Panc1 (cell line): Measurements from ENCODE around the gene LINGO1.

Experiments
- CTCF ChIP-seq: fragments of 450-650 bp; IDR thresholded peaks from 2 replicates; pipeline ENCODE4 v1.5.1; 2017; ENCODE audit warnings: mild to moderate bottlenecking
- POLR2AphosphoS5 ChIP-seq: IDR thresholded peaks from 2 replicates; pipeline ENCODE4 v1.6.1; 2012; ENCODE audit warnings: mild to moderate bottlenecking, low read depth, low read length, moderate library complexity
- SIN3A ChIP-seq: IDR thresholded peaks from 2 replicates; pipeline ENCODE4 v1.6.1; 2012; ENCODE audit warnings: low read depth, mild to moderate bottlenecking, low read length, moderate library complexity, borderline replicate concordance; ENCODE audit not compliant: insufficient read depth
- TF ChIP-seq, protein P1 (sequence below), 2 experiments: IDR thresholded peaks; 2 replicates each; pipeline ENCODE4 v1.6.1; 2011 to 2012; ENCODE audit warnings: low read depth in 2 of 2, control low read depth in 1 of 2, low read length in 1 of 2, mild to moderate bottlenecking in 1 of 2, moderate library complexity in 1 of 2; ENCODE audit not compliant: insufficient read depth in 1 of 2

DNA sequence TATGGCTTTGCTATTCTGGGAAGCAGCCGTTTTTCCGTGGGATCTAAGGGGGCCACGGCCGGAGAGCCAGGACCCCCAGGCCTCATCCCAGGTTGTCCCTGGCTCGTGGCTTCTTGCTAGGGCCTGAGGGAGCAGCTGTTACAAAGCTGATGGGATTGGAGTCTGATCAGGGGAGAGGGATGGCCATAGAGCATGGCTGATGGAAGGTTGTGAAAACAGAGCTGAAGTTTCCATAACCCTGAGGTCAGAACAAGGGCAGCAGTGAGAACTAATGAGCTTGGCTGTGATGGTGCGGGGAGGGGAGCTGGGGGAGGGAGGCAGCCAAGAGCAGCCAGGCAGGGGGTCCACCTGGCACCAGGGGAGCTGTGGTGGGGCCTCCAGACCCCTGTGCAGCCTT is 63.0 kb downstream of the LINGO1 start:
- no peak for TF ChIP-seq CTCF
- TF ChIP-seq, protein P1, sequence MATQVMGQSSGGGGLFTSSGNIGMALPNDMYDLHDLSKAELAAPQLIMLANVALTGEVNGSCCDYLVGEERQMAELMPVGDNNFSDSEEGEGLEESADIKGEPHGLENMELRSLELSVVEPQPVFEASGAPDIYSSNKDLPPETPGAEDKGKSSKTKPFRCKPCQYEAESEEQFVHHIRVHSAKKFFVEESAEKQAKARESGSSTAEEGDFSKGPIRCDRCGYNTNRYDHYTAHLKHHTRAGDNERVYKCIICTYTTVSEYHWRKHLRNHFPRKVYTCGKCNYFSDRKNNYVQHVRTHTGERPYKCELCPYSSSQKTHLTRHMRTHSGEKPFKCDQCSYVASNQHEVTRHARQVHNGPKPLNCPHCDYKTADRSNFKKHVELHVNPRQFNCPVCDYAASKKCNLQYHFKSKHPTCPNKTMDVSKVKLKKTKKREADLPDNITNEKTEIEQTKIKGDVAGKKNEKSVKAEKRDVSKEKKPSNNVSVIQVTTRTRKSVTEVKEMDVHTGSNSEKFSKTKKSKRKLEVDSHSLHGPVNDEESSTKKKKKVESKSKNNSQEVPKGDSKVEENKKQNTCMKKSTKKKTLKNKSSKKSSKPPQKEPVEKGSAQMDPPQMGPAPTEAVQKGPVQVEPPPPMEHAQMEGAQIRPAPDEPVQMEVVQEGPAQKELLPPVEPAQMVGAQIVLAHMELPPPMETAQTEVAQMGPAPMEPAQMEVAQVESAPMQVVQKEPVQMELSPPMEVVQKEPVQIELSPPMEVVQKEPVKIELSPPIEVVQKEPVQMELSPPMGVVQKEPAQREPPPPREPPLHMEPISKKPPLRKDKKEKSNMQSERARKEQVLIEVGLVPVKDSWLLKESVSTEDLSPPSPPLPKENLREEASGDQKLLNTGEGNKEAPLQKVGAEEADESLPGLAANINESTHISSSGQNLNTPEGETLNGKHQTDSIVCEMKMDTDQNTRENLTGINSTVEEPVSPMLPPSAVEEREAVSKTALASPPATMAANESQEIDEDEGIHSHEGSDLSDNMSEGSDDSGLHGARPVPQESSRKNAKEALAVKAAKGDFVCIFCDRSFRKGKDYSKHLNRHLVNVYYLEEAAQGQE (IDR thresholded peaks at IDR 0.05; ENCODE audit: insufficient read depth in 1 of 2, low read depth in 2 of 2, low read length in 1 of 2): no peak
- TF ChIP-seq POLR2AphosphoS5: no peak
- TF ChIP-seq SIN3A: no peak
